Measurements from ENCODE around the gene NUDC. TPM values are rescaled to one million over a fixed set of nuclear protein-coding genes. Genes with fewer than 3 reads are reported as not detected.
"Not testable (repeated sequence)": the region's sequence is repeated elsewhere in the genome, so short reads cannot be mapped to it uniquely, and the experiment has no call there.

The NUDC gene
- total RNA-seq, 1 donor from 2014 or later, result 24.0 TPM

DNA sequence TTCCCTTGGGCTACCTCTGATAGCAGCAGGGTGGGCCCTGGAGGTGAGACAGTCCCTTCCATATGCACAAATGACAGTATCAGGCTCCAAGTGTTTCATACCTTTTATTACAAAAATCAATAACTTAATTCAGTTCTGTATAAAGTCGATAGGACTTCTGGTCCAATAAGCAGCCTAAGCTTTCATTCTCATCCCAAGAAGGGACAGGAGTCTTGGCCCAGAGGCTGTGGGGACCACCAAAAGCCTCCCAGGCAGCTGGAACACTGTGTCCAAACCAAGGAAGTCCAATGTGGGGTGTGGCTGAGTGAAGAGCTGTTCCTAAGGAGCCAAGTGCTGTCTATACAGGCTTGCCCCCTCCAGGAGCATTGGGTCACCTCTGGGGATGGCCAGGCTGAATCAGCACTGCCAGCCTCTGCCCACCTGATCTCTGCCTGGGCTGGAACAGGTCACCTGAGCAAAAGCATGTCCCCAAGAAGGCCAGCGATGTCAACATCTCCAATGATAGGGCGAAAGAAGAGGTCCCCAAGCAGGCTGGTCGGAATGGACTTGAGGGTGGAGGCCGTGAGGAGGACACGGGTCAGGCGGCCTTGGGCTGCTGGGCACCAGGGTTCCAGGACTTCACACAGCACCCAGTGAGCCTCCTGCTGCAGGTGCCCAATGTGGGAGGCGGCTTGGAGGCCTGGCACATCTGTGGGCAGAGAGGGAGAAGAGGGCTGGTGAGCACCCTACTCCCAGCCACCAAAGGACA lies 10.0 kb upstream of the NUDC start:
- DNase-seq, result no peak

DNA sequence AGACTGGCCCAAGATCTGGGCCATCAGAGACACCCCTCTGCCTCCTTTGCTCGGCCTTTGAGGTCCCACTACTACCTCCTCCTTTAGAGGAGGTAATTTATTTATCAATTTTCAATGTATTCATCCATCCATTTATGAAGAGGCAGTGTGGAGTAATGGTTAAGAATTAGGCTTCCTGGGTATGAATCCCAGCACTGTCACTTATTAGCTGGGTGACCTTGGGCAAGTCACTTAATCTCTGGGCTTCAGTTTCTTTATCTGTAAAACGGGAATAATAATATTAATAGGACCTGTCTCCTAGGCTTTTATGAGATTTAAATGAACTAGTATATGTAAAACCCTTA lies 9.4 kb upstream of the NUDC start:
- no peak for DNase-seq

DNA sequence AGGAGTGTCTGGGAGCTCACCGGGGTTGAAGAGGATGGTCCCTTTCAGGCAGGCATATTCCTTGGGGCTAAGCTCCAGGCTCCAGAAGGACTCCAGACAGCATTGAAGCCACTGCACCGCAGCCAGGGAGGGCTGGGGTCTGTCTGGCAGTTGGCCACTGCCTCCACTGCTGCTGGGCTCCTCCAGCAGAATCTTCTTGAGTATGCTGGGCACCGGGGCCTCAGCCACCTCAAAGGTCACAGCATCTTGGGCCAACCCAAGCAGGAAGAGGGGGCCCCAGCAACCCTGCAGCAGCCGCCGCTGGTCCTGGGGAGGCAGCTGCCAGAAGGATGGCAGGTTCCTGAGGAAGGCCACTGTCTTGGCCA lies 8.2 kb upstream of the NUDC start:
- no peak for DNase-seq

DNA sequence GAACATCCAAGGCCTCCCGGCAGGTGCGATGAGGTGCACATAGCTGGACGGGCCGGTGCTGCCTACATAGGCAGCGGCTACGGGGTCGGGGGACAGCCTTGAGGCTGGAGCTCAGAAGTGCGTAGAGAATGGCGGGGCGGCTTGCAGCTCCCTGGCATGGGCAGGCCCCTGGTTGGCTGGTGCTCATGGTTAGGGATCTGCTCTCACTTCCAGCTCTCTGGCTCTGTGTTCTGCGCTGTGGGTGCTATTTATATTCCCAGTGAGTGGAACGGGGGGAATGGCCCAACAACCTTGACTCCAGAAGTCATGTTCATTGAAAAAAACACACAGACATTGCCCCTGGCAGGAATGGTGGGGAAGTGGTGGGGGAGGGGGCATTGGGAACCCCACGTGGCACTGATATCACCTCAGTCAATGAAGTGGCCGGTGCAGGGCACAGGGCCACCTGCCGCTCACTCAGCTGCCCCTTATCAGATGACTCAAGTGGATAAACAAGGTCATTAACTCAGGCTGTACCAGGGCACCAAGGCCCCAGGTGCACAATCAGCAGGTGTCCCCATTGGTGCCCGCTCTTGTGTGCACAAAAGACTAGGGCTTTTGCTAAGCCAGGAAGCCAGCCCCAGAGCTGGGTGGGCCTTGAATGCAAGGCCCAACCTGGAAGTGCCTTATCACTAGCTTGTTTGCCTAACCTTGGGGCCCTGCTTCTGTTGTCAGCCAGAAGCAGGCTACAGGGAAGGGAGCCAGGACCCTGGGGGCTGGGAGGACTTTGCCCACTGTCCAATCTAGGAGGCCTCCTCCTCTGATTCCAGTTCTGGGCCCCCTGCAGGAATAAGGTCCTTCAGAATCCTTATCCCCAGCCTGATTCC lies 7.6 kb upstream of the NUDC start, which contains the start of gene NR0B2:
TSS of gene NR0B2 (minus strand) at position 222 of the 866 bp plus-strand sequence. CDS start at position 187, 35 bp downstream.
- no peak for DNase-seq

DNA sequence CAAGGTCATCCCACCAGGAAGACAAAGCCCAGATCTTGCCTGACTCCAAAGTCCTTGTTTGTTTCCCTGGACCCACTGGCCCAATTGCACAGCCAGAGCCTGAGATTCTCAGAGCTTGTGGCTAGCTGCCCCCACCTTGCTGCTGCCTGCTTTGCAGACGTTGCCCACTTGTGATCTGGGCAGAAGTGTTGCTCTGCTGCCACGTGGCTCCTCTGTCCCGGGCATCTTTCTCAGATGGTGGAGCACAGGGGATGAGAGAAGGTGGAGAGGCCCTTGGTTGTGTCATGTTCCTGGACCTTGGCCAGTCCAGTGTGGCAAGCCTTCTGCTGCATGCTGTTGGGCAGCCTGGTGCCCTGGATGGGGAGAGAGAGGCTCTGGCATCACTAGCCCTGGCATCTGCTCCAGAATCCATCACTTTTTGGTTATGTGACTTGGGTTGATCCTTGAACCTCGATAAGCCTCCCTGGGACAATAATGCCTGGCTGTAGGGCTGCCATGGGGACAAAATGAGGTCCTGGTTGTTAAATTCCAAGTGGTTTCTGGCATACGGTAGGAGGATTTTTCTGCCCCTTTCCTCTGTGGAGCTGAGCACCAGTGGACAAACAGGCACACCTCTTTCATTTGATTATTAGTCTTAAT lies 6.2 kb upstream of the NUDC start:
- no peak for DNase-seq

DNA sequence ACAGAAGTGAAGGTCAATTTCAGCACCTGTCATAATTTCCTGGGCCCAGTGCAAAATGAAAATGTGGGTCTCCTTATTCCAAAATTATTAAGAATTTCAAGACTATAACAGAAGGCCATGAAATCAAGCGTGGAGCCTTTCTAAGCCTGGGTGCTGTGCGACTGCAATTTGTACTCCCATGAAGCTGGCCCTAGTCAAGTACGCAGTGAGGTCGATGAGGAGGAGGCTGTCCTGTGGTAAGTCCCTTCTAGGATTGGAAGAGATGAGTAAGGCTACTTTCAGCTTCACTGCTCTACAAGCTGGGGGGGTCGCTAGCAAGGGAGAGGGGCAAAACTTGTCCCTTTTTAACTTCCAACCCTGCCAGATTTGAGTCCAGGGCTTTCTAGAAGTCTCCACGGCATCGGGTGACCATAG lies 410 bp upstream of the NUDC start:
- no peak for DNase-seq

DNA sequence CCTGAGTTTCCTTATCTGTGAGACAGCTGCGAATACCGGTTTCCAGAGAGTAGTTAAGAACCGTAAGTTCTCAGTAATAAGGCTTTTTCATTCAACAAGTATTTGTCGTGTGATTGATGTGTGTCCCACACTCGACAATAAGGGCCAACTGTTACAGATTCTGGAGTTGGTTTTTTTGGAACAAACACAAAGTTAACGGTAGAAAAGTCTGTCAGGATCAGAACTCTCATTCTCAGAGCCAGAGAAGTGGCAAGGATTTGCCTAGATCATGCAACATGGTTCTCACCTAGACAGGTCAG lies 837 bp downstream of the NUDC start:
- no peak for DNase-seq

DNA sequence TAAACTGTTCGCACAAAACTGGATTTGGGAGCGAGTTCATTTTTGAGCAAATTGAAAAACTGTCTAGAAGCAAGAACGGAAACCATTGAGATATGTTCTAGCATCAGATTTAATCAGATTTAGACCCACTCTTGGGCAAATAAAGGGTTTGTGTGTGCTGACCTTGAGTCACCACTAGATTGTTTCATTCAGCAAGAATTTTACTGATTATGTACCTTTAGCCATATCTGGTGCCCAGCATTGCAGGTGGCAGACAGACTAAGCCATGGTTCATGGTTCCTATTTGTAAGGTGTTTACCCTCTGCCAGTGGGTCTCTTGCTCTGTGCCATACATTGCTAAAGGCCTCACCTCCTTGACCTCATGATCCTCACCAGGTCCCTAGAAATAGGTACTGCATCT lies 1.4 kb downstream of the NUDC start:
- DNase-seq, result no peak

DNA sequence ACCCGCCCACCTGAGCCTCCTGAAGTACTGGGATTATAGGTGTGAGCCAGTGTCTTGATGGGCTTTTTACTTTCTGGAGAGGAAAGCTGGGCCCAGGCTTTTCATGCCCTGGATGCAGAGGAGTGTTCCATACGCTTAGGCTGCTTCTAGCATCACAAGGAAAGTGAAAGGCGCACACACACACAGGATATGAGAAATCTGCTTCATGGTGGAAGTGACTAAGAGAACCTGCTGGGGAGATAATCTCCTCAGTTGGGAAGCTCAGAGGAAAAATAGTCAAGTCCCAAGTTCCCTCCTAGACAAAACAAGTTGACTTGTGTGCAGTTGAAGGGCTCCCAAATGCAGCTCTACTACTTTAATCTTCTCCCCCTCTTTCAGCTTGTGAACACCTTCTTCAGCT lies 2.2 kb downstream of the NUDC start:
- no peak for DNase-seq

DNA sequence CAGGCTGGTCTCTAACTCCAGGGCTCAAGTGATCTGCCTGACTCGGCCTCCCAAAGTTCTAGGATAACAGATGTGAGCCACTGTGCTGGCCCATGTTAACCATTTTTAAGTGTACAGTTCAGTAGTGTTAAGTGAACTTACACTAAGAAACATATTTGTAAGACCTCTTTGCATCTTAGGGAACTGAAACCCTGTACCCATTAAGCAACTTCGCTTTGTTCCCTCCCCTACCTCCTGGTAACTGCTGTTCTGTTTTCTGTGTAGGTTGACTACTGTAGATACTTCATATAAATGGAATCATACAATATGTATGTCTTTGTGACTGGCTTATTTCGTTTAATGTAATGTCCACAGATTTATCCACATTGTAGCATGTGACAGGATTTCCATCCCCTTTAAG lies 11.0 kb downstream of the NUDC start:
- no peak for DNase-seq

DNA sequence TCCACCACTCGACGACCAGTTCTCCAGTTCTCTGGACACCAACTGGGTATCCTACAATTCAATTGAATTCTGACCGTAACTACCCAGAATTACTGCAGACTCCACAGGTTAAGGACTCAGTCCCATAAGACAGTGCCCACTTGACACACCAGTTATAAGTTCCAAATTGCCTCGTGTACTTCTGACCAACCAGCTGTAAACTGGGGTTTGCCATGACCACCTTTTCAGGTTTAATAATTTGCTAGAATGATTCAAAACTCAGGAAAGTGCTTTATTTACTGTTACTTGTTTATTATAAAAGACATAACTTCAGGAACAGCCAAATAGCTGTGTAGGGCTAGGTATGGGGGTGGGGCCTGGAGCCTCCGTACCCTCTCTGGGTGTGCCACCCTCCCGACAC lies 15.3 kb downstream of the NUDC start:
- DNase-seq, result no peak

DNA sequence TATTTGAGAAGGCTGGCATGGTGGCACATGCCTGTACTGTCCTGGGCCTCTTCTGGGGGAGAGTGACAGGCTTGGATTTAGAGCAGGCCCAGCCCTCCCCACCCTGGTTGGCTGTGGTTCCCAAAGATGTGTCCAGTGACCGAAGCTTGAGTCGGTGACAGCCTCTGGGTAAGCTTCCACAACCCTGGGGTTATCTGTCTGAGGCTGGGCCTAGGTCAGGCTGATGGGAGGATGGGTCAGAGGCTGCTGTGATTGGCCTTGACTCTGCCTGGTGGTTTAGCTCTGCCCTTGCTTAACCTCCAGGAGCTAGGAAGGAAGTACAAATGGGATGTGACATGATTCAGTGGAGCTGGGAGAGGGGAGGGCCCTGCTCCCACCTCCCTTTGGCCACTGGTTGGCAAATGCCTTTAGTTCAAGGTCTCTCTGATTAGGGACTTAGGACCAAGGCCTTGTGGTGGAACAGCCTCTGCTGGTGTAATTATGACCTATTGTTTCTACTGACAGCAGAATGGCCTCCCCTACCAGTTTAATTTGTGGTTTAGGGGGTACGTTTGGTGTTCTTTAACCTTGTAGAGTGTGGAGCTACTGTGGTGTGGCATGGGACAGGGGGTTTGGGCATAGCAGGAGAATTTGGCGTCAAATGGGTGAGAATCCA lies 16.6 kb downstream of the NUDC start:
- no peak for DNase-seq

DNA sequence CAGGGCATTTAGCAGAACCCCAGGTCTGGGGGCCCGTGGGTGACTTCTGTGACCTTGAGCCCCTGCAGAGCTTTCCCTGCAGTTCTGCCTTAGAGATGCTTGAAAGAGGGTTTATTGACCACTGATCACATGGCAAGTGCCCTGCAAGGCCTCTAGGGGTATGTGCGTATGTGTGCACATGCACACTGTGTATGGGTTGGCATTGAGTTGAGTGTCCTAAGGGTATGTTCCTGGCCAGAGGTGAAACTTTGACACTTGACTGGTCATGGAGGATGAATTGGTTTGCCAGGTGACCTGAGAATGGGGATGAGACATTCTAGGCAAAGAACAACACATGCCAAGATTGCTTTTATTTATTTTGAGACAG lies 17.1 kb downstream of the NUDC start:
- no peak for DNase-seq

DNA sequence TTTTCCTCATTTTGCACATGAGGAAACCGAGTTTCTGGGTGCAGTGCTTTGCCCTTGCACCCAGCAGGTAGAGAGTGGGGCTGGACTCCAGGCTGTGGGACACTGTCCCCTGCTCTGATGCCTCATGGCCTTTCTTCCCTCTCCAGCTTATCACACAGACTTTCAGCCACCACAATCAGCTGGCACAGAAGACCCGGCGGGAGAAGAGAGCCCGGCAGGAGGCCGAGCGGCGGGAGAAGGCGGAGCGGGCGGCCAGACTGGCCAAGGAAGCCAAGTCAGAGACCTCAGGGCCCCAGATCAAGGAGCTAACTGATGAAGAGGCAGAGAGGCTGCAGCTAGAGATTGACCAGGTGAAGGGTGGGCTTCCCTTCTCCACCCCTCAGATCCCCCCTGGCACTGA lies 19.8 kb downstream of the NUDC start:
- DNase-seq, result no peak

DNA sequence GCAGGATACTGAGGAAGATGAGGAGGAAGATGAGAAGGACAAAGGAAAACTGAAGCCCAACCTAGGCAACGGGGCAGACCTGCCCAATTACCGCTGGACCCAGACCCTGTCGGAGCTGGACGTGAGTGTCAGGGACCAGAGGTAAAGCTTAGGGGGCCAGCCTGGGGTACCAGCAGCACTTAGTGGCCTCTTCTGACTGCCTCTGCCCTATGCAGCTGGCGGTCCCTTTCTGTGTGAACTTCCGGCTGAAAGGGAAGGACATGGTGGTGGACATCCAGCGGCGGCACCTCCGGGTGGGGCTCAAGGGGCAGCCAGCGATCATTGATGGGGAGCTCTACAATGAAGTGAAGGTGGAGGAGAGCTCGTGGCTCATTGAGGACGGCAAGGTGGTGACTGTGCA lies 21.1 kb downstream of the NUDC start:
- no peak for DNase-seq

DNA sequence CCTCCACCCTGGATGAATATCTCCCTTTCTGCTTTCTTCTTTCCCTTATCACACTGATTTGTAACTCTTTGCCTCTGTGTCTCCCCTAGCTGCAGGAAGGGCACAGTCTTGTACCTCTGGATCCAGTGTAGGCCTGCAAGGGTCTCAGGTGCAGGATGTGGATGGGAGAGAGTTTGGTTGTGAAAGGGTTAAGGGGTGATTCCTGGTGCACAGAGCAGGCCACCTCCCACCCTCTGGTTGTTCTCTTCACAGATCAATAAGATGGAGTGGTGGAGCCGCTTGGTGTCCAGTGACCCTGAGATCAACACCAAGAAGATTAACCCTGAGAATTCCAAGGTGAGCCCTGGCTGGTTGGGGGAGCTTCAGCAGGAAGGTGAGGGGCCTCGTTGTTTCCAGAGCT lies 23.6 kb downstream of the NUDC start:
- DNase-seq, result no peak

DNA sequence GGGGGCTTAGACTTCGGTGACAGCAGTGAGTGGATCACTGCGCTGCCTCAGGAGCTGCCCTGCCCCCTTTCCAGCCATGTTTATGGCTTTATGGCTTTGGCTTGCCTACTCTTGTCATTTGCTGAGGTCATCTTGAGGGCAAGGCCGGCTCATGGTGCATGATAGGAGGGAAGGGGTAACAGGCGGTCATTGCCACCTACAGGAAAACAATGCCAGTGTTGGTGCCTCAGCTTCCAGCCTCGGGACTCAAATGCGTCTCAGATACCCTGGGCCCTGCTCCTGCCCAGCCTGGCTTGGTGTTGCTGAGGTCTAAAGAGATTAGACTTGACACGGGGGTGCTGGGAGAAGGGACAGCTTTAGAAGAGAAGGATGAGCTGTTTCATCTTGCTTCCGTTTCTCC lies 24.2 kb downstream of the NUDC start:
- DNase-seq, result no peak

DNA sequence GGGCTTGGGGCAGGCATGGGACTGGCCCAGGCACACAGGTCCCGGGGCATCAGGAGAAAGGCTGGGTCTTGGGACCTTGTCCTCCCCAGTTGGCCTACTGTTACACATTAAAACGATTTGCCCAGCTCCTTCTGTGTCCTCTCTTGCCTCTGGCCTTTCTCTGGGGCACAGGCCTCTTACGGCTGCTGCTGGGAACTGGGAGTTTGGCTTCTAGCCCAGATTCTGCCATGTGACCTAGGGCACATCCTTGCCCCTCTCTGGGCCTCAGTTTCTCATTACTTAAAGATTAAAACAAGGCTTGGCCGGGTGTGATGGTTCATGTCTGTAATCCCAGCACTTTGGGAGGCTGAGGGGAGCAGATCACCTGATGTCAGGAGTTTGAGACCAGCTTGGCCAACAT lies 24.7 kb downstream of the NUDC start:
- no peak for DNase-seq

DNA sequence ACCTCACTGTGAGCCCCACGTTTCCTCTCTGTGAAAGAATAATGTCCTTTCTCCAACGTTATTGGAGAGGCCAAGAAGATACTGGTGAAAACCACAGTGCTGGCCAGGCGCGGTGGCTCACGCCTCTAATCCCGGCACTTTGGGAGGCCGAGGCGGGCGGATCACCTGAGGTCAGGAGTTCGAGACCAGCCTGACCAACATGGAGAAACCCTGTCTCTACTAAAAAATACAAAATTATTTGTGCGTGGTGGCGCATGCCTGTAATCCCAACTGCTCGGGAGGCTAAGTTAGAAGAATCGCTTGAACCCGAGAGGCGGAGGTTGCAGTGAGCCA lies 27.1 kb downstream of the NUDC start:
- not testable (repeated sequence) for DNase-seq

DNA sequence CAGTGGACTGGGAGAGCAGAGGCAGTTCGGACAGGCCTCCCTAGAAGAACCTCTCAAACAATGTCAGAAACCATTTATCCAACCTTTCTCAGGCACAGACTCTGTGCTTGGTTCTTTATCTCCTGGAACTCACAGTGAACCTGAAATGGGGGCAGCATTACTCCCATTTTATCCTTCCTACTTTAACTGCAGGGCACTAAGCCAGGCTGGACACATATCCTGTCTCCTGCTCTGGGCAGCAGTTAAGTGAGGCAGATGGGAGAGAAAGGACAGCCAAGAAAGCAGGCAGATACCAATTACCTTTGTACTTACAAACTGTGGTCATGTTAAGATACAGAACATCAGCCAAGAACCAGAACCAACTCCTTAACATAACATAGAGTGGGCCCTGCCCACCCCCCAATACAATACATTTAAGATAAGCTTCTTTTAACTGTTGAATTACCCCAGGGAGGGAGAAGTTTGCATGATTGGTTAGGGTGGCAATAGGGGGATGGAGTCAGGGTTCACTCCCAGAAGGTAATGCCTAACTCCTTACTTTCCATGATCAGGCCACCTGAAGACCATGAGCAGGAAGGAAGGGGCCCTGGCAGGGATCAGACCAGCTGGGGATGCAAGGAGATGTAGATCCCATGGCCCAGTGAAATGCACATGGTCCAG lies 27.9 kb downstream of the NUDC start:
- no peak for DNase-seq

DNA sequence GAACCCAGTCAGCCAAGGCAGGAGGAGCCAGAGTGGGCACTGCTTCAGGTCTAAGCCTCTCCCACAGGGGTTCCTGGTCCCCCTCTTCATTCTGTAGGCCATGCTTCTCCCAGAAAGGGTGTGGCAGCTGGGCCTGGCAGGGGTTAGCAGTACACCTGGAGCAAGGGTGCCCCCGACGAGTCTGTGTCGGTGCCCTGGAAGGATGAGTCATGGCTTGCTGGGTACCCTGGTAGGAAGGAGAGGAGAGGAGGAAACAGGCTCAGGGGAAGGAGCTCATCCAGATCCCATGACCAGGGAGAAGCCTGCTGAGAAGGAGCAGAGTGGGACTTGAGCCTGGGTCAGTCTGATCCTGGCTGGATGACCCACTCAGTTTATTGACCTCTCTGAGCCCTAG lies 28.4 kb downstream of the NUDC start:
- no peak for DNase-seq

DNA sequence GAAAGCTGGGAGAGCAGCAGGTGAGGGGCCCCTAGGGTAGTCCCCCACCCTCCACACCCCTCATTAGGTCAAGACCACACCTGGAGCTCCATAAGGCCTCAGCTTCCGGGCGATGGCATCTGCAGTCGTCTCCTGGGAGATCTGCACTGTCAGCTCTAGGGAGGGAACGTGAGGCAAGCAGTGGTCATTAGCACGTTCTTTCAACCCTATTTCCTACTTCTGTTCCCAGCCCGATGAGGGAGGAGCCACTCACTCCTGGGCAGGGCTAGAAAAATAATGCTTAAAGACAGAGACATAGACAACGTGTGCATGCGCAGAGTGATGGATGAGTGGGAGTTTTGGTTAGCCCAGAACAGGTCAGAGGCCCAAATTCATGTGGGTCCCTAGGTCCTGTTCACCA lies 29.1 kb downstream of the NUDC start:
- DNase-seq, result no peak

DNA sequence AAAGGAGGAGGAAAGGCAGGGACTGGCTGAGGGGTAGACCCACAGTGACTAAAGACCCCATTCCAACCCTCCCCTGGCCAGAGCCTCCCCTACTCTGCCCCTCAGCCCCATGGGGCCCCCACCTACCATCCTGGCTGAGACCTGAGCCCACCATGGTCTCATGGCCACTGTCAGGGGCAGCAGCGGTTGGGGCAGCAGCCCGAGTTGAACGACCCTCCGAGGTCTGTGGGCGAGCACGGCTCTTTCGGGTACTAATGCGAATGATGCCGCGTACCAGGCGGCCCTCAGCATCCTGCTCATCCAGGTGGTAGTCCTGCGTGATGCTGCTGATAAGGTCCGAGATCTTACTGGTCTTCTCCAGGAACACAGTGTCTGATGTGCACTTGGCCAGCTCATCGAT lies 29.7 kb downstream of the NUDC start:
- no peak for DNase-seq

Data from skin of body (tissue), 2 donors.